ENCODE measurements around the gene CRADD.

- TF ChIP-seq CTCF (IDR thresholded peaks at IDR 0.05) (no peak), EZH2 (IDR thresholded peaks at IDR 0.05; ENCODE audit: borderline replicate concordance, insufficient read depth, low read depth, low read length, poor library complexity, severe bottlenecking) (no peak)
Observed at GRCh38 chr12:93836620-93837260, 159.6 kb downstream of the CRADD start.
